ENCODE results near the gene ELMOD1. TPM values are rescaled to one million over a fixed set of nuclear protein-coding genes. Genes with fewer than 3 reads are reported as not detected.

Gene ELMOD1
- total RNA-seq, 1 experiment from 2014 or later = not detected

- no peak overlapping the region for H3K27ac Mint-ChIP-seq (ENCODE audit: low read depth, unreplicated experiment)
- no TSS peak for BruUV-seq (replicated peaks)
- peak; percentile 67 for TF ChIP-seq CTCF (IDR thresholded peaks at IDR 0.05; ENCODE audit: unreplicated experiment)
- peaks cover 50% of the 10 kb centered on the region for H3K36me3 Mint-ChIP-seq (ENCODE audit: insufficient read depth, unreplicated experiment)
- CTCF ChIA-PET = interaction anchor here (0.6 to 6.4 kb wide), 17 partner anchors 8 to 1582 kb away, joined by 3 to 63 read pairs (median 4); partner anchors contain the start of gene ALKBH8
- H3K4me1 Mint-ChIP-seq (ENCODE audit: insufficient read depth, unreplicated experiment) = peaks cover 13% of the 10 kb centered on the region
- POLR2A ChIA-PET = interaction anchor here (0.6 to 1.0 kb wide), 3 partner anchors 54 to 221 kb away, joined by 3 read pairs; partner anchors contain the start of gene CWF19L2
- intact Hi-C loops (cut with micrococcal nuclease) = loop anchor here (1.0 to 5.0 kb wide), 4 partner anchors 27 to 348 kb away; no protein-coding TSS in a partner anchor
- no peak overlapping the region for H3K4me3 Mint-ChIP-seq (ENCODE audit: unreplicated experiment)
- H3K9me3 Mint-ChIP-seq (ENCODE audit: unreplicated experiment) = no peaks in the 10 kb centered on the region
- DNase-seq (ENCODE audit: unreplicated experiment) = peak; percentile 63
- H3K27me3 Mint-ChIP-seq (ENCODE audit: insufficient read depth, unreplicated experiment) = no peaks in the 10 kb centered on the region
Observed at GRCh38 chr11:107549253-107549953, 41.5 kb upstream of the ELMOD1 start.

DNA sequence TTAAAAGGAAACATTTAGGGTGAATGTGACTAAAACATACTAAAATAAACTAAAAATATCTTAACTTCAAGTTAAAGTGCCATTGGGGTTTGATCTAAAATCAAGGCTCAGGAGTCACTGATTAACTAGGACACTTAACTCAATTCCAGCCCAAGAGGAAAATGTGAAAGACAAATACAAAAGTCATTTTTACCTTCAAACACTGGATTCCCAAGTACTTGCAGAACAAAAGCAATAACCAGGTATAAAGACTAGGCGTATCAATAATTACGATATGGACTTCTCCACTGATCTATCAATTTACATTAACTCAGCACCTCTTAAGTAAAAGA, 41.0 kb upstream of the ELMOD1 start:
- H3K36me3 Mint-ChIP-seq (ENCODE audit: insufficient read depth, unreplicated experiment) = peaks cover 51% of the 10 kb centered on the region
- no peaks in the 10 kb centered on the region for H3K27me3 Mint-ChIP-seq (ENCODE audit: insufficient read depth, unreplicated experiment)
- ChIA-PET POLR2A (interaction anchor here (0.9 to 1.1 kb wide), 3 partner anchors 10 to 1540 kb away, joined by 3 to 4 read pairs (median 3); partner anchors contain the start of gene CWF19L2), CTCF (interaction anchor here (0.6 to 6.4 kb wide), 11 partner anchors 7 to 295 kb away, joined by 3 to 63 read pairs (median 5); partner anchors contain the start of gene ALKBH8)
- H3K9me3 Mint-ChIP-seq (ENCODE audit: unreplicated experiment) = no peaks in the 10 kb centered on the region
- H3K4me3 Mint-ChIP-seq (ENCODE audit: unreplicated experiment) = no peak overlapping the region
- peaks cover 8% of the 10 kb centered on the region for H3K4me1 Mint-ChIP-seq (ENCODE audit: insufficient read depth, unreplicated experiment)
- TF ChIP-seq CTCF (IDR thresholded peaks at IDR 0.05; ENCODE audit: unreplicated experiment) = no peak
- DNase-seq (ENCODE audit: unreplicated experiment) = no peak
- BruUV-seq (replicated peaks) = no TSS peak
- H3K27ac Mint-ChIP-seq (ENCODE audit: low read depth, unreplicated experiment) = no peak overlapping the region
- intact Hi-C loops (cut with micrococcal nuclease) = loop anchor here (1.0 to 5.0 kb wide), 4 partner anchors 26 to 347 kb away; no protein-coding TSS in a partner anchor

DNA sequence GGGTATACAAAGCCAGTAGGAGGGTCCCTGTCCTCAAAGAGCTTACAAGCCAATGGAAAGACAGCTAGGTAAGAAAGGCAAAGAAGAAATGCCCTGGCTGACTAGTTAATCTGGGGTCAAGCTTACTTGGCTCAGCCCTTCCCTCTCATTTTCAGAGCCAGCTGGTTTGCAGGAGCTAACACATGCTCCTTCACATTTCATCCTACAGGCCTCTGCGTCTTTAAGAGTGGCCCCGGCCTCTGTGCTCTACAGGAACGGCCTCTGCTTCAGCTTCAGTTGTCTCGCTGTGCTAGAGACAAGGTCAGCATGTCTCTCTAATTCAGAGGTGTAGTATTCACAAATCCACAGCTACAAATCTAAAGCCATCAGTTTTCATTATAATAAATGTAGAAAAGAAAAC, 40.6 kb upstream of the ELMOD1 start:
- BruUV-seq (replicated peaks) = no TSS peak
- CTCF ChIA-PET = interaction anchor here (0.6 to 6.4 kb wide), 9 partner anchors 10 to 221 kb away, joined by 3 to 63 read pairs (median 6); partner anchors contain the start of gene ALKBH8
- POLR2A ChIA-PET = interaction anchor here (0.6 to 1.1 kb wide), 3 partner anchors 10 to 1540 kb away, joined by 3 to 4 read pairs (median 3); no protein-coding TSS in a partner anchor

More for the DNA sequence above, 40.6 kb upstream of the ELMOD1 start:
- no peak overlapping the region for H3K4me3 Mint-ChIP-seq (ENCODE audit: unreplicated experiment)
- intact Hi-C loops (cut with micrococcal nuclease) = no loop called here
- H3K36me3 Mint-ChIP-seq (ENCODE audit: insufficient read depth, unreplicated experiment) = peaks cover 55% of the 10 kb centered on the region
- DNase-seq (ENCODE audit: unreplicated experiment) = no peak
- no peaks in the 10 kb centered on the region for H3K9me3 Mint-ChIP-seq (ENCODE audit: unreplicated experiment)
- peaks cover 4% of the 10 kb centered on the region for H3K4me1 Mint-ChIP-seq (ENCODE audit: insufficient read depth, unreplicated experiment)
- H3K27ac Mint-ChIP-seq (ENCODE audit: low read depth, unreplicated experiment) = no peak overlapping the region
- TF ChIP-seq CTCF (IDR thresholded peaks at IDR 0.05; ENCODE audit: unreplicated experiment) = no peak
- no peaks in the 10 kb centered on the region for H3K27me3 Mint-ChIP-seq (ENCODE audit: insufficient read depth, unreplicated experiment)

Data from MCF 10A (cell line).